Activated CD4-positive, alpha-beta T cell treated with anti-CD3 and anti-CD28 coated beads, Interleukin-2, amount 50 U/mL, for 48 hours (primary cell): Measurements from ENCODE around the gene EYA3.

Source experiments
- DNase-seq, 2 experiments: peaks; one replicate each; pipeline ENCODE4 v3.0.0-alpha.2; 2020

Gene EYA3

DNA sequence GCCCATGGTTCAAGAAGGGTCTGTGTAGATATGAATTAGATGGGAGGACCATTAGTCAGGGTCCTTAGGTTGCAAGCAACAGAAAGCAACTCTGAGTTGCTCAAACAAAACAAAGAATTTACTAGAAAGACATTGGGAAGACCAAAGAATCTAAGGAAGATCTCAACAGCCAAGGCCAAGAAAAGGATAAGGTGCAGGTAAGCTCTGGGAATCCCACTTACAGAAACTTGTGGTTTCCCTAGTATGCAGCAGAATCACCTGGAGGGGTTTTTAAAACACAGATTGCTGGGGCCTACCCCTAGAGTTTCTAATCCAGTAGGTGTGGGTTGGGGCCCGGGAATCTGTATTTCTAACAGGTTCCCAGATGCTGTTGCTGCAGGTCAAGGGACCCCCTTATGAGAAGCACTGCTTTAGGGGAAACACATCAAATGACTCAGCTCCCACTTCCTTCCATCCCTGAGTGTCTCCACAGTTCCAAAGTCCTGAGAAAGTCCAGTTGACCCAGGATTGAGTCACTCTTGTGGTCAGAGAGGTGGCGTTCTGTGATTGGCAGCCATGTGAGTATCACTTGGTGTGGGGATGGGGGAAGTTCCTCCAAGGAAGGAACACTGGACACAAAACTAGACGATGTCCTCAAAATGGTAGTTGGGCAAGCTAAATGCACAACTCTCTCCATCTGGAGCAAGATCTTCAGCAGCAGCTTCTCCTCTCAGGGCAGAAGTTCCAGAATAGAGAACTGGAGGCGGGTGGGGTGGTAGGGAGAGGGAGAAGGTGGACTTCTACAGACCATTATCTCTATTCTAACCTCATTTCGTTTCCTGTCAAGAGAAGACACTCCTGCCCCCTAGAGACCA lies 24.2 kb upstream of the EYA3 start:
- DNase-seq: no peak

DNA sequence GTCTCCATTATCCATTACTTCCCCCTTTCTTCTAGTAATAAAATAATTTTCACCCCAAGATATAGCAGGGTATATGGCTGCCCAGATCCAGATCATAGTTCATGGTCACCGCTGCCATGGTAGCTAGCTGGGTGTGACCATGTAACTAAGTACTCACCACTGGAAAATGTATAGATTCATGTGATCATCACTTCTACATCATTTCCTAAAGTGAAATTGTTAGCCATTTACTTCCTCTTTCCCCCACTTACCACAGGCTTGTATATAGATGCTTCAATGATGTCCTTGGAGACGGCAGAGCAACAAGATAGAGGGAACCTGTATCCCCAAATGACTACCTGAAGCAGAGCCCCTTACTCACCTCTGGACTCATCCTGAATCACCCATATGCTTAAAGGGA lies 22.7 kb upstream of the EYA3 start:
- no peak for DNase-seq

DNA sequence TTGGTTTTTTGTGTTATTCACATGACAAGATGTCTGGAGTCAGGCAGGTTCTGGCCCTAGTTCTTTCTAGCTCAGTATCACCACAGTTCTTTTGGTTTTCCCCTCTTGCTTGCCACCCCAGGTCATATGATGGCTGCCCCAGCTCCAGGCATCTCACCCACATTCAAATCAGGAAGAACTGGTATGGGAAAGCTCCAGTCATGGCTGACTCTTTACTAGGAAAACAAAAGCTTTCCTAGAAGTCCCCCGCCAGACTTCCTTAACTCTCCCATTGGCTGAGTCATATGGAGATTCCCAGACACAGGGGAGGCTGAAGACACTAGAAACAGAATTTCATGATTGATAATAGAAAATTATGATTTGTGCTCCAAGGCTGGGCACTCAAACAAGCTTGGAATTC lies 22.1 kb upstream of the EYA3 start:
- DNase-seq: no peak

DNA sequence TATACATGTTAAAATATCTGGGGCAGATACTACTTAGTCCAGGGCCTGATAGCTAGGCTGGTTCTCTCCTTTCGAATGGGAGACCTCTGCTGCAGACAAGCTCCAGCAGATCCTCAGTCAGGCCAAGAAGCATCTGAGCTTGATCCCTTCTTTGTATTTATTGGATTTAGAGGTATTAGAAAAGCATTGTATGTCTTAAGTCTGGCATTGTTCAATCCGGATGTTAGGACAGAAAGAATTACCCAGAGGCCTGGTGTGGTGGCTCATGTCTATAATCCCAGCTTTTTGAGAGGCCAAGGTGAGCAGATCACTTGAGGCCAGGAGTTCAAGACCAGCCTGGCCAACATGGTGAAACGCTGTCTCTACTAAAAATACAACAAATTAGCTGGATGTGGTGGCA lies 21.2 kb upstream of the EYA3 start:
- no peak for DNase-seq

DNA sequence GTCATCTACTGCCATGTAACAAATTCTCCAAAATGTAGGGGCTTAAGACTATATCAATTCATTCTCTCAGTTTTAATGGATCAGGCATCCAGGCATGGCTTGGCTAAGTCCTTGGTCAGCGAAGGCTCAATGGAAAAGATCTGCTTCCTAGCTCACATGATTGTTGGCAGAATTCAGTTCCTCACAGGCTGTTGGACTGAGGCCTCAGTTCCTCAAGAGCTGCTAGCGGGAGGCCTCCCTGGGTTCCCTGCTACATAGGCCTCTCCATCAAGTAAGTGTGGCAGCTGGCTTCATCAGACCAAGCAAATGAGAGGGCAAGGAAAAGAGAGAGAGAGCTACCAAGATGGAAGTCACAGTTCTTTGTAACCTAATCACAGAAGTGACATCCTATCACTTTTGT lies 19.6 kb upstream of the EYA3 start:
- no peak for DNase-seq

DNA sequence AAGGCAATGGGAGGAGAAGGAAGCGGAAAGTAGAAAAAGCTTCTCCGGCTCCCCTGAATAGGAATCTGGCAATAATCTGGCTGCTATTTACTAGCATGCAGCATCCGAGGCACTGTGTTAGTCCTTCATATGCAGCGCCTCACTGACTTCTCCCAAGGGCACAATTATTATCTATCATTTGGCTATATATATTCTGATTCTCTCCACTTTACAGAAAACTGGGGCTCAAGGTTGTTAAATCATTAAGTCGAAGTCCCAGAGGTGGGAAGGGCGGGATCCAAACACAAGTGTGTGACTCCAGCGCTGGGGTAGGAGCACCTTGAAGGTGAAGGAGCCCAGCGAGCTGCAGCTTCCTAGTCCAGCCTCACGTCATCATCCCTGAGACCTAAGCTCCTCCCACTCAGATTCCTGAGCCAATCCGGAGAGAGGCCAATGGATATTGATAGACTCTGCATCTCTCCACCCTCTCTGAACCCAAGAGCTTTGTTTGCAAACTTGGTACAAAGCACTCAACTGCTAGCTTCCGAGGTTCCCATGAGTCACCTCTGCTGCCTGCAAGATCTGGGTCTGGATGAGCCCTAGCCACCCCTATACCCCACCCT lies 16.6 kb upstream of the EYA3 start:
- no peak for DNase-seq

DNA sequence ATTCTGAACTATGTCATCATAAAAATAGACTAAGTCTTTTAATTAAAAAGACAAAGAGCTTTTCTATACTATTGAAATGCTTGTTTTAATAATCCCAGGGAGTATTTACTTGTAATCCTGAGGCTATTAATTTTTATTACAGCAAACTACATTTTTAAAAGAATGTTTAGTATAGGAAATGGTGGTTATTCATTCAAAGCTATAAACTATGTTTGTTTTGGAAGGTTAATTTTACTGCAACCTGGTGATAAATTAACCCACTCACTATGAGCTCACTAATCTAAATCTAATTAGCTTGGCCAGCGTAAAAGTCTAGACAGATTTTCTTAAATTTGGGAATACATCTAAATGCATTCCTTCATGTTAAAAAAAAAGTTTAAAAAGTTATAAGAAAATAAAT lies 13.8 kb upstream of the EYA3 start:
- DNase-seq: no peak

DNA sequence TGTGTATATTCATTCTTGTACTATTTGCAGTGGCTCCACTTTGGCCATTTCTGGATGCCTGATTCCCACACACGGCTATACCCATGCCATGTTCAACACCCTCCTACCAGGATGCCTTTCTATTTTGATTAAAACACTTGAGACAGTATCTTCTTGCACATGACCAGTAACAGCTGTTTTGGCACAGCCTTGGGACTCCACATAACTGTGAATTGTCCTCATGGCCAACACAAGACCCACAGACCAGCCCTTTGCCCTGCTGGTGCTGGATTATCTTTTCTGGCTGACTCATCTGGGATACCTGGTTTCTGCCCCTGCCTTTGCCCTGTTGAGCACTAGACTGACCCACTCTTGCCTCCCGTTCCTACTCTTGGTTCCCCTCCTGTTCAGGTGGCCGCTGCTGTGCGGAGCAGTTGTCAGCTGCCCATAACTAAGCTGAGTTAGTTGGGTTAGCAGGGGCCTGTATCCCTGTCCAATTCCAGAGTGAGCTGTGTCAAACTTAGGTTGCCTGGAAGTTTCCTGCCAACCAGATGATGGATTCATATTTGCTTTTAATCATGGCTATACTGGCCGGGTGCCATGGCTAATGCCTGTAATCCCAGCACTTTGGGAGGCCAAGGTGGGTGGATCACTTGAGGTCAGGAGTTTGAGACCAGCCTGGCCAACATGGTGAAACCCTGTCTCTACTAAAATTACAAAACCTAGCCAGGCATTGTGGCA lies 10.8 kb upstream of the EYA3 start:
- no peak for DNase-seq

DNA sequence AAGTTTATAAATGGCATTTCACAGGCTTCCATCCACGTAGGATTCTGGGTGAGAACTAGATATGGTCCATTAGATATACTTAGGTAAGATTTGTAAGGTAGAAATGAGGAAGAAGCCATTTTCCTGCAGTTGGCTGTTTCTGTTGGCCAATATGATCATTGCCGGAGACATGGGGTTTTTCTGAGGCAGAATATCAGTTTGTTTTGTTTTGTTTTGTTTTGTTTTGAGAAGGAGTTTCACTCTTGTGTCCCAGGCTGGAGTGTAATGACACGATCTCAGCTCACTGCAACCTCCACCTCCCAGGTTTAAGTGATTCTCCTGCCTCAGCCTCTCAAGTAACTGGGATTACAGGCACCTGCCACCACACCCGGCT lies 8.7 kb upstream of the EYA3 start:
- DNase-seq: no peak

DNA sequence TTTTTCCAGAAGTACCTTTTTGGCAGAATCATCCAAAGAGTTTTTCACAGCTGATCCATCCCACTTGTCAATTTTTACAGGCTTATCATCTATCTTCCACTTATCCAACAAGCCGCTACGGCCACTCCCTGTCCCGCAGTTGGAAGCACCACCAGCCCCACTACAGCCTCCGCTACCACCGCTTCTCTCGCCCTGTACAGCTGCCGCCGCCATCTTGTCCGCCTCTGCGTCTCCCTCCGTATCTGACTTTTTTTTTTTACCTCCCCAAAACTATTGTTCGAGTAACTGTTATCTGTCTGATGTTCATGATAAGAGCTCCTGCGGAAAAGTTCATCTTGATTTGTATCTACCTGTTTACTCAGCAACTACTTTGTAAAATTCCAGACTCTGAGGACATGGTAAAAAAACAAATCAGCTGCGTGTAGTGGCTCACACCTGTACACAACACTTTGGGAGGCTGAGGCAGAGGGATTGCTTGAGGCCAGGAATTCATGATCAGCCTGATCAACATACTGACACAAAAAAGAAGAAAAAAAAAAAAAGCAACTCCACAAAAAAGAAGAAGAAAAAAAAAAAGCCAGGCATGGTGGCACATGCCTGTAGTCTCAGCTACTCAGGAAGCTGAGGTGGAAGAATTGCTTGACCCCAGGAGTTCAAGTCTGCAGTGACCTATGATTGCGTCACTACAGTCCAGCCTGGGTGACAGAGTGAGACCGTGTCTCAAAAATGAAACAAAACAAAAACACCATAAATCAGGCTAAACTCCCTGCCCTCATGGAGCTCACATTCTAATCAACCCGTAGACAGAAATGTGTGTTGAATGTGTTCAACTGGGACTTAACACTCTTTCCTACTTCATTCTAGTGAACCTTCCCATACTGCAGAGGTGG lies 8.0 kb upstream of the EYA3 start:
- no peak for DNase-seq

DNA sequence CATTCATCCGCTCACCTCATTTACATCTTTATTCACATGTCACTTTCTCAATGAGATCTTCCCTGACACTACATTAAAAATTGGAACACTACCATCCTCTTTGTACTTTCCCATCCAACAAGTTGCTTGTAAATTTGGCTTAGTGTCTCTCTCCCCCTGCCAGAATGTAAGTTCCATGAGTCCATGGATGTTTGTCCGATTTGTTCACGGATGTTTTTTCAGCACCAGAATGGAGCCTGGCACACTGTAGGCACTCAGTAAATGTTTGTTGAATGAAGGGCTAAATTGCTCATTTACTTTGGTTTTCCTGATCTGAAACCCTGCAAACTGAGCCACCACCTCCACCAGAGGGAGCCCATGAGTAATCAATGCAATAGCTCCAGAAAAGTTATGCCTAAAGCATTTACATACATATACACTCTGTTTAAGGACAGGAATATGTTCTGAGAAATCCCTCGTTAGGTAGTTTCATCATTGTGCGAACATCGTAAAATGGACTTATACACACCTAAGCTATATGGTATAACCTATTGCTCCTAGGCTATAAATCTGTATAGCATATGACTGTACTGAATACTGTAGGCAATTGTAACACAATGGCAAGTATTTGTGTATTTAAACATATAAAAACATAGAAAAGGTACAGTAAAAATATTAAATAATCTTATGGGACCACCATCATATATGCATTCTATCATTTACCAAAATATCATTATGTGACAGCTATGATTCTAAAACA lies 2.8 kb upstream of the EYA3 start:
- peak; percentile 85 to 89 for DNase-seq

DNA sequence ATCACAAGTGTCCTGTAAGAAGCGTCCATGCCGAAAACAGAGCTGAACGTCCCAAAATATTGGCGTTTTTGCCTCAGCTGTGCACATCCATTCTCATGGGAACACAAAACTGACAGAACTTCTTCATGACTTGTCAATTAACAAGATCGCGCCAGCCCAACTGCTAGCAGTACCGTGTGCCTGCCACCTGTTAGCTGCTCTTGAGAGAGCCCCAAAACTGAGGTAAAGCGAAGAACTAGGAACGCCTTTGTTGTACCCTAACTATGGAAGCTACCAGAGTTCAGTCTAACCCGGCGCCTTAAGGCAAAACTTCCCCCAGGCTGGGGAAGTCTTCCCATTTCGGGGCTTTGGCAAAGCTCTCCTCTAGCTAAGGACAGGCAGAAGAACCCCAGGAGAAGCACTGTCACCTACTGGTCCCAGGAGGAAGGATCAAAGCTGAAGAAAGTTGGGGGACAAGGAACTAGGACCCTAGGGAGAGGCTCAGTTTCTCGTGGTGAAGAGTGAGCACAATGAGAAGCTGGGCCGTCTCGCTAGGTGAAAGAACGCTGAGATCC lies 719 bp downstream of the EYA3 start:
- peak; percentile 21 to 29 for DNase-seq

DNA sequence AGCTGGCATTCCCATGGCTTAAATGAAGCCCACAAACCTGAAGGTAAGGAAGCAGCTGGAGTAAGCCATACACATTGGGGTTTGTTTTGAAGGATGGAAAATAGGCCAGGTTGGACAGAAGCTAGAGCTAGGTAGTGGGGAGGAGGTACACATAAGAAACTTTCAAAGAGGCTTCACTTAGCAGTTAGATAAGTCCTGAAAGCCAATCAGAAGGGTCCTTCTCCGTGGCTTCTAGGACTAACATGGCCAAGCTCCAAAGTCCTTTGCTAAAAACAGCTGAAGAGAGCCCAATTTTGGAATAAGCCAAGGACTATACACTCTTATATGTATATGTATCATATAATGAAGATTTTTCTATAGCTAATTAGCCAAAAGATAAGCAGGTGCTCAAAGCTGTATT lies 1.8 kb downstream of the EYA3 start:
- no peak for DNase-seq

DNA sequence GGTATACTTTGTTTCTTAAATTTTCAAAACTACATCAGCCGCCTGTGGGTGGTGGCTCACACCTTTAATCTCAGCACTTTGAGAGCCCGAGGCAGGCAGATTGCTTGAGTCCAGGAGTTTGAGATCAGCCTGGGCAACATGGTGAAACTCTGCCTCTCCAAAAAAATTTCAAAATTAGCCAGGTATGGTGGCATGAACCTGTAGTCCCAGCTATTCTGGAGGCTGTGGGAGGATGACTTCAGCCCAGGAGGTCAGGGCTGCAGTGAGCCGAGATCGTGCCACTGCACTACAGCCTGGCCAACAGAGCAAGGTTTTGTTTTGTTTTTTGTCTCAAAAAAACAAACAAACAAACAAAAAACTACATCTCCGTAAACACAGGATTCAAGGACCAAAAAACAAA lies 3.3 kb downstream of the EYA3 start:
- DNase-seq: no peak

DNA sequence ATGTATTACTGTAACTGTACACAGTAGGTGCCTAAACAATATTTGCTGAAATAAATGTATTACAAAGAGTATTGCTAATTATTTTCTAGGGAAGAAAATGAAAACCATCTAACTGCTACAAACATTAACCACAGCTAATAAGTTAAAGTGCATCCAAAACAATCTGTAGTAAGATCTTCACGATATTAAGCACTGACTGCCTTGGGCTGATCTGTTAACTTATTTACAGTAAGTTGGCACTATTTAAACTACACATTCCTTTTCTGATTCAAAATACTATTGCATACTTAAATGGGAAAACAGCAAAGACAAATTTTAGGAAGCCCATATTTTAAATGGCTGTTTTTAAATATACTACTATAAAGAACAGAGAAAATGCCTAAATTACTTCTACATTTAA lies 4.5 kb downstream of the EYA3 start:
- DNase-seq: no peak

DNA sequence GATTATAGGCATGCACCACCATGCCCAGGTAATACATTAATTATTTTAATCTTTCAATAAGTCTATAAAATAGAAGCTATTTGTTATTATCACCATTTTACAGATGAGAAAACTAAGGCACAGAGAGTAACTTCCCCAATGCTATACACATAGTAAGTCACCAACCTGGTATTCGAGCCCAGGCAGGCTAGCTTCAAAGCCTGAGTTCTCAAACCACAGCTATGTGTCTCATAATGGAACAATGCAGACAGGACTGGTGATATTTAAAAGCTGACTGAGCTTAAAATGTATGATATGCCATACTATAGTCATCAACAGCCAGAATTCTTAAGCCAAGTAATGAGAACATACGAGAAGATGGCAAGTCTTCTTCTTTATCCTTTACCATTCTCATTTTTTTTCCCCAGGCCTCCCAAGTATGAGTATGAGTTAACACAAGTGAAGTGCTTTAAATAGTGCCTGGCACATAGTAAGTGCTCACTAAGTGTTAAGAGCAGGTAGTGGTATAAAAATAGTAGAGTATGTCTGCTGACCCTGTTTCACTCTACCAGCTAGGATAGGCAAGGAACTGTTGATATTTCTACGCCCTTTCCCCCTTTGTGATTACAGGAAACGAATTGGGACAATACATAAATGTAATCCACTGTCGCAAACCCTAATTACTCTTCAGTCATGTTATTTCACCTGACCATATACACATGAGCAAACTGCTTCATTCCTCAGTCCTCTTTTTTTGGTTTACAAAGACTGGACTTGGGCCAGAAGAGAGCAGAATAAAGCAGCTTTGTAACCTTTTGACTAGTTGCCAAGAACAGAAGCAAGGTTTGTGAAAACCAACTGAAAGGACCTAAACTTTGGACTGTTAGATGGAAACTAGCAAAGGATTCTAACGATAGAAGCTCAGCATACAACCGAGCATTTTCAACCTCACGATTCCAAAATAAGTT lies 9.5 kb downstream of the EYA3 start:
- DNase-seq: no peak

DNA sequence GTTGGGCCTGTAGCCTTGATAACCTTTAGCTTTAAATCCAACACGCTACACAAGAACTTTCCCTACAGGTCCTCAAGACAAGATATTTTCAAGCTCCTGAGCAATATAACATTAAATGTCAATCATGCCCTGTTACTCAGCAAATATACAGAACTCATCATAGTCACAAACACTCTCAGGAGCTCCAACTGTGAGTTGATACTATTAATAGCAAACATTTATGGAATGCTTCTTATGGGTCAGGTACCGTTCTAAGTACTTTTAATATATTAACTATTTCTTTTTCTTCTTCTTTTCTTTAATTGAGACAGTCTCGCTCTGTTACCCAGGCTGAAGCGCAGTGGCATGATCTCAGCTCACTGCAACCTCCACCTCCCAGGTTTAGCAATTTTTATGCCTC lies 10.1 kb downstream of the EYA3 start:
- DNase-seq: no peak

DNA sequence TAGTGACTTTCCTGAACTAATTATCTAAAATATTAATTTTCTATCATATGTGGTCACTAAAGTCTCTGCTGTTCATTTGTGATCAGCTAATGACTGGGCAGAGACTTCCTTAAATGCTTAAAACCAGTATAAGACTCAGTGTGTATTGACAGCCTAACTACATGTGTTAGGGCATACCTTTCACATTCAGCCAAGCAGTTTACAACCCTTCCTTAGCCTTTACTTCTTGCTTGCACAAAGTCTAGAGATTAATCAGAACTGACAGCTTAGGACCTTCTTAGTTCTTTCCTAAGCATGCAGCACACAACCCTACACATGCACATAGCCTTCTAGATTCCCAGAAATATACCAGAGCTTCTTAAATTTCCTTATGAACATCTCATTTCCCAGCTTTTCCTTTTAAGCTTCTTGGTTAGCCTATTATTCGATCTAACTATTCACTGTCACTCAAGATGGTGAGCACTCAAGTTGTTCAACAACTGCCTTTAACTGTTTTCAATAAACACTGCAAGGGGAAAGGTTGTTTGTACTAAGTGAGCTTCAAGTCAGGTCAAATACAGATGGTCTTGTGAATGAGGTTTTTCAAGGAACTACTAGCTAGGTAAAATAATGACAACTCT lies 13.4 kb downstream of the EYA3 start:
- DNase-seq: no peak

DNA sequence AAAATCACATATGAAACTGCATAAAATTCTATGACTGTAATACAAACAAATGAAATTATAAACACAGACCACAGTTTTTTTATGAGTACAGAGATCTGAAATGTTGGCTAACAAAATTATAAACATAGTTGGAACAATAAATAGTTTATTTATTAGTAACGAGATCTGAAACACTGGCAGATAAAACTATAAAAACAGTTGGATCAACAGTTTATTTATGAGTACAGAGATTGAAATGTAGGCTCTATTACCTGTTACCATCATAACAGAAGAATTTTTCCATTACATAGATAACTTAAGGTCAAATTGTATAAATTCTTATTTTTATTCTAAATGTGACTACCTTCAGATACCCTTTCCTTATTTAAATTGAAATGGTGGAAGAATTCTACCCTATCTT lies 14.5 kb downstream of the EYA3 start:
- DNase-seq: no peak

DNA sequence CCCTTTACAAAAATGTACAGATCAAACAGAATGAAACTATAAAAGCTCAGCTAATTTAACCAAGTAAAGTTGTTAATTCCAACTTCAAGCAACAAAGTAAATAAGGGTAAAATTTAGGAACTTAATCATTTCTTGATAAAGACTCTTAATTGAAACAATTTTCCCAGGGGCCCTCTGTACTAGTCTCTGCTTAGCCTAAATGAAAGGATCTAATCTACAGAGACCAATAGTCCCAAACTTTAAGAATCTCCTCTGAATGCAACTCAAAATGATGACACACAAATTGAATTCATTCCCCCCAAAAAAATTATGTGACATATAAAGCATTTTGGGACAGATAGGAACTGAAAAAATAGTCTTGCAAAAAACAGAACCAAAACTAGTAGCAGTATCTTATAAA lies 16.6 kb downstream of the EYA3 start:
- no peak for DNase-seq
